Effector memory CD4-positive, alpha-beta T cell (primary cell): ENCODE data around the gene TNFRSF25.

ENCODE experiments used
- DNase-seq, 3 donors: peaks; one replicate each; pipeline ENCODE4 v3.0.0-alpha.2; 2020
- H3K27ac ChIP-seq: 2 replicates; pipeline ENCODE4 v1.7.0; 2013; ENCODE audit warnings: mild to moderate bottlenecking, low read length, moderate library complexity; ENCODE audit not compliant: insufficient read depth, poor library complexity, severe bottlenecking
- H3K27me3 ChIP-seq: replicated peaks from 2 replicates; pipeline ENCODE4 v1.7.0; 2013; ENCODE audit warnings: mild to moderate bottlenecking, low read length; ENCODE audit not compliant: insufficient read depth, control insufficient read depth, poor library complexity, severe bottlenecking
- H3K36me3 ChIP-seq: 2 replicates; pipeline ENCODE4 v1.7.0; 2013; ENCODE audit warnings: mild to moderate bottlenecking, low read length, moderate library complexity; ENCODE audit not compliant: control insufficient read depth, insufficient read depth
- H3K4me1 ChIP-seq: 2 replicates; pipeline ENCODE4 v1.7.0; 2013; ENCODE audit warnings: low read length, mild to moderate bottlenecking; ENCODE audit not compliant: control insufficient read depth, insufficient read depth, poor library complexity, severe bottlenecking
- H3K4me3 ChIP-seq: 2 replicates; pipeline ENCODE4 v1.7.0; 2013; ENCODE audit warnings: low read length, low read depth, mild to moderate bottlenecking; ENCODE audit not compliant: insufficient read depth, poor library complexity, severe bottlenecking
- H3K9me3 ChIP-seq: 2 replicates; pipeline ENCODE4 v1.7.0; 2013; ENCODE audit warnings: mild to moderate bottlenecking, low read length, moderate library complexity; ENCODE audit not compliant: control insufficient read depth

TNFRSF25 gene

GRCh38 chr1:6417961-6418667 is 47.9 kb downstream of the TNFRSF25 start:
- no peak overlapping the region for H3K27ac ChIP-seq
- H3K9me3 ChIP-seq, result no peaks in the 10 kb centered on the region
- peaks cover 24% of the 10 kb centered on the region for H3K4me1 ChIP-seq
- no peak for DNase-seq
- peaks cover 58% of the 10 kb centered on the region for H3K27me3 ChIP-seq
- H3K4me3 ChIP-seq, result no peak overlapping the region
- H3K36me3 ChIP-seq, result no peaks in the 10 kb centered on the region

GRCh38 chr1:6416906-6417305 is 49.1 kb downstream of the TNFRSF25 start:
- H3K27me3 ChIP-seq, result peaks cover 58% of the 10 kb centered on the region
- no peak for DNase-seq
- H3K4me1 ChIP-seq, result peaks cover 24% of the 10 kb centered on the region

GRCh38 chr1:6416295-6416656 is 49.7 kb downstream of the TNFRSF25 start:
- H3K27ac ChIP-seq, result no peak overlapping the region
- H3K27me3 ChIP-seq, result peaks cover 56% of the 10 kb centered on the region
- no peak overlapping the region for H3K4me3 ChIP-seq
- H3K4me1 ChIP-seq, result peaks cover 24% of the 10 kb centered on the region
- H3K9me3 ChIP-seq, result no peaks in the 10 kb centered on the region
- DNase-seq, result no peak
- no peaks in the 10 kb centered on the region for H3K36me3 ChIP-seq

More at GRCh38 chr1:6416906-6417305, 49.1 kb downstream of the TNFRSF25 start:
- no peaks in the 10 kb centered on the region for H3K36me3 ChIP-seq
- H3K27ac ChIP-seq, result no peak overlapping the region
- H3K9me3 ChIP-seq, result no peaks in the 10 kb centered on the region
- H3K4me3 ChIP-seq, result no peak overlapping the region

- Histone ChIP-seq H3K4me3 (no peak overlapping the region), H3K36me3 (no peaks in the 10 kb centered on the region), H3K27me3 (peaks cover 43% of the 10 kb centered on the region), H3K9me3 (no peaks in the 10 kb centered on the region), H3K27ac (no peak overlapping the region), H3K4me1 (peaks cover 19% of the 10 kb centered on the region)
- no peak for DNase-seq
Observed at GRCh38 chr1:6414881-6415626, 50.9 kb downstream of the TNFRSF25 start.

- H3K36me3 ChIP-seq, result no peaks in the 10 kb centered on the region
- H3K27ac ChIP-seq, result no peak overlapping the region
- DNase-seq, result peak in 1 of 3 donors; percentile 12
- peaks cover 12% of the 10 kb centered on the region for H3K4me1 ChIP-seq
- no peak overlapping the region for H3K4me3 ChIP-seq
- H3K9me3 ChIP-seq, result no peaks in the 10 kb centered on the region
- peaks cover 37% of the 10 kb centered on the region for H3K27me3 ChIP-seq
Observed at GRCh38 chr1:6414443-6414844, 51.5 kb downstream of the TNFRSF25 start.

- Histone ChIP-seq H3K4me3 (no peak overlapping the region), H3K4me1 (no peaks in the 10 kb centered on the region), H3K36me3 (no peaks in the 10 kb centered on the region), H3K27me3 (peaks cover 22% of the 10 kb centered on the region), H3K9me3 (no peaks in the 10 kb centered on the region), H3K27ac (no peak overlapping the region)
- no peak for DNase-seq
Observed at GRCh38 chr1:6412896-6413295, 53.1 kb downstream of the TNFRSF25 start.
